GM23338 (cell line): ENCODE data around the gene IVD. TPM values are rescaled to one million over a fixed set of nuclear protein-coding genes. Genes with fewer than 3 reads are reported as not detected.
"Not testable (repeated sequence)": the region's sequence is repeated elsewhere in the genome, so short reads cannot be mapped to it uniquely, and the experiment has no call there.

Experiments
- ATAC-seq: fragments of 200-7000 bp; cut with Tn5 transposase; 3 replicates; pipeline ENCODE4 v1.9.1; 2020
- DNase-seq: peaks from one replicate; pipeline ENCODE4 v3.0.0-alpha.2; 2015; ENCODE audit warnings: low spot score
- H2AFZ ChIP-seq: fragments of 200-600 bp; sonication (generic); 2 replicates; pipeline ENCODE4 v1.8.0; 2016; ENCODE audit warnings: antibody characterized with exemption, mild to moderate bottlenecking, moderate library complexity
- H3F3A ChIP-seq: fragments of 200-600 bp; sonication (generic); replicated peaks from 2 replicates; pipeline ENCODE4 v1.8.0; 2017; ENCODE audit warnings: antibody characterized with exemption, mixed run types, low read depth
- H3K27ac ChIP-seq: fragments of 200-600 bp; sonication (generic); 2 replicates; pipeline ENCODE4 v1.6.1; 2016; ENCODE audit warnings: low read depth
- H3K27me3 ChIP-seq: fragments of 200-600 bp; sonication (generic); 2 replicates; pipeline ENCODE4 v1.8.0; 2016; ENCODE audit warnings: mild to moderate bottlenecking, mixed run types, moderate library complexity; ENCODE audit not compliant: insufficient read depth
- H3K36me3 ChIP-seq: fragments of 200-600 bp; sonication (generic); 2 replicates; pipeline ENCODE4 v1.8.0; 2016; ENCODE audit warnings: mild to moderate bottlenecking; ENCODE audit not compliant: insufficient read depth
- H3K4me1 ChIP-seq: fragments of 200-600 bp; sonication (generic); 2 replicates; pipeline ENCODE4 v1.8.0; 2016; ENCODE audit warnings: mild to moderate bottlenecking, moderate library complexity; ENCODE audit not compliant: insufficient read depth
- H3K4me2 ChIP-seq: fragments of 200-600 bp; sonication (generic); 2 replicates; pipeline ENCODE4 v1.7.1; 2017; ENCODE audit warnings: mixed run types
- H3K4me3 ChIP-seq: fragments of 200-600 bp; sonication (generic); 2 replicates; pipeline ENCODE4 v1.6.1; 2016; ENCODE audit warnings: mixed run types
- H3K79me2 ChIP-seq: fragments of 200-600 bp; sonication (generic); replicated peaks from 2 replicates; pipeline ENCODE4 v1.8.0; 2017; ENCODE audit warnings: mild to moderate bottlenecking; ENCODE audit not compliant: insufficient read depth
- H3K9me2 ChIP-seq: fragments of 200-600 bp; sonication (generic); 2 replicates; pipeline ENCODE4 v1.8.0; 2017; ENCODE audit not compliant: insufficient read depth
- H4K20me1 ChIP-seq: fragments of 200-600 bp; sonication (generic); replicated peaks from 2 replicates; pipeline ENCODE4 v1.8.0; 2017; ENCODE audit warnings: mild to moderate bottlenecking; ENCODE audit not compliant: insufficient read depth
- H3K27ac Mint-ChIP-seq: 2 replicates; pipeline ENCODE4 v1.8.0; 2020; ENCODE audit warnings: inconsistent platforms, mild to moderate bottlenecking, moderate library complexity, mixed read lengths
- H3K27me3 Mint-ChIP-seq: 3 replicates; pipeline ENCODE4 v1.8.0; 2022; ENCODE audit warnings: low read depth, mild to moderate bottlenecking, moderate library complexity, mixed read lengths, inconsistent platforms; ENCODE audit not compliant: insufficient read depth, poor library complexity
- H3K36me3 Mint-ChIP-seq: 3 replicates; pipeline ENCODE4 v1.8.0; 2021; ENCODE audit warnings: low read depth, mild to moderate bottlenecking, inconsistent platforms, moderate library complexity, mixed read lengths
- H3K4me1 Mint-ChIP-seq: 3 replicates; pipeline ENCODE4 v1.8.0; 2020; ENCODE audit warnings: mild to moderate bottlenecking, inconsistent platforms, mixed read lengths
- H3K4me3 Mint-ChIP-seq: 3 replicates; pipeline ENCODE4 v1.8.0; 2021; ENCODE audit warnings: moderate library complexity, mild to moderate bottlenecking, inconsistent platforms, mixed read lengths
- H3K9me3 Mint-ChIP-seq: 3 replicates; pipeline ENCODE4 v1.8.0; 2020; ENCODE audit warnings: moderate library complexity, mild to moderate bottlenecking, inconsistent platforms, mixed read lengths
- CTCF ChIP-seq, 2 experiments: fragments of 200-600 bp in 1 of 2; sonication (generic) in 1 of 2; conservative IDR thresholded peaks; 2 replicates each; pipeline versions ENCODE4 v1.5.1 to v1.6.1; 2016 to 2017; ENCODE audit warnings: antibody characterized with exemption in 2 of 2, low read depth in 2 of 2, mild to moderate bottlenecking in 2 of 2, moderate library complexity in 1 of 2
- EZH2phosphoT487 ChIP-seq: fragments of 200-600 bp; sonication (generic); IDR thresholded peaks from one replicate; pipeline ENCODE4 v1.8.1; 2018; ENCODE audit warnings: antibody characterized with exemption; ENCODE audit not compliant: unreplicated experiment
- JUNB ChIP-seq: IDR thresholded peaks from one replicate; pipeline ENCODE4 v1.6.1; 2016; ENCODE audit warnings: antibody characterized with exemption; ENCODE audit not compliant: unreplicated experiment
- NANOG ChIP-seq: IDR thresholded peaks from 2 replicates; pipeline ENCODE4 v1.6.1; 2016; ENCODE audit warnings: antibody characterized with exemption, borderline replicate concordance
- POLR2AphosphoS5 ChIP-seq: IDR thresholded peaks from 2 replicates; pipeline ENCODE4 v1.6.1; 2016; ENCODE audit warnings: antibody characterized with exemption, low read depth
- ZNF331 ChIP-seq: fragments of 250-450 bp; sonication (Bioruptor Pico); IDR thresholded peaks from 2 replicates; pipeline ENCODE4 v1.5.0; 2020; ENCODE audit warnings: low read depth, mild to moderate bottlenecking, moderate library complexity
- polyA plus RNA-seq: library from polyadenylated mRNA; unstranded; fragments of >200 nt; fragmentation: Nextera tagmentation; extraction: Ambion mirVana; gene quantifications from 2 replicates; pipeline ENCODE4 v1.2.1, GENCODE V29; 2016
- total RNA-seq: library from RNA; depleted of rRNA; stranded (reverse); fragments of >200 nt; shearing (Covaris generic); gene quantifications from 2 replicates; pipeline ENCODE4 v1.2.3, GENCODE V29; 2014
- TF ChIP-seq, protein P1 (sequence below): IDR thresholded peaks from one replicate; pipeline ENCODE4 v1.6.1; 2018; ENCODE audit warnings: antibody characterized with exemption; ENCODE audit not compliant: unreplicated experiment
- TF ChIP-seq, protein P2 (sequence below): IDR thresholded peaks from 2 replicates; pipeline ENCODE4 v1.6.1; 2016; ENCODE audit warnings: antibody characterized with exemption
- TF ChIP-seq, protein P3 (sequence below): fragments of 250-450 bp; sonication (Bioruptor Pico); IDR thresholded peaks from 2 replicates; pipeline ENCODE4 v1.5.0; 2020; ENCODE audit warnings: mild to moderate bottlenecking, moderate library complexity

Gene IVD
- total and polyA plus RNA-seq, 2 experiments from 2014 or later, result 54.1 to 75.4 TPM

DNA sequence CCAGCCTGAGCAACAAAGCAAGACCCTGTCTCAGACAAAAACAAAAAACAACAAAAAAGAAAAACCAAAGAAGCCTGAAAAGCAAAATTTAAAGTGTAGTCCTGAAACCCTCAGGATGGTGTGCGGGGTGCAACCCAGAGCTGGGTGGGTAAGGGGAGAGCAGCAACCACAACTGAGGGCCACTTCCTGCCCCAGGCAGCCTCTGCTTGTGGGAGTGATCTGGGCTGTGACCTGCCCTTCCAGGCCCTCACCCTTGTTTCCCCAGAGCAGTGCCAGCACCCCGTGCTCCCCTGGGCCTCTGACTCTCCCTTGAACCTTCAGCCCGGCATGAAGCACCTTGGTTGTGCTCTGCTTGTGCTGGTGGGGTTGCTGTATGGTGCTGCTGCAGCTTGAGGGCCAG lies 48.3 kb downstream of the IVD start:
- Histone ChIP-seq H3K79me2 (peaks cover 95% of the 10 kb centered on the region), H3K4me1 (peaks cover 48% of the 10 kb centered on the region), H4K20me1 (peaks cover 53% of the 10 kb centered on the region)
- H3K4me3 Mint-ChIP-seq, result peak overlapping the region; percentile 20; the same call in 1 of the 3 replicates
- not testable (repeated sequence) for H3K9me2 ChIP-seq, H2AFZ ChIP-seq, H3K27ac ChIP-seq, H3K4me3 ChIP-seq, H3K4me2 ChIP-seq, ATAC-seq, H3K36me3 ChIP-seq, H3K9me3 Mint-ChIP-seq, H3F3A ChIP-seq, H3K27me3 ChIP-seq, DNase-seq
- peaks cover 81% of the 10 kb centered on the region for H3K4me1 Mint-ChIP-seq
- peaks cover 11% of the 10 kb centered on the region; the same call in 2 of the 3 replicates for H3K36me3 Mint-ChIP-seq
- H3K27me3 Mint-ChIP-seq, result peaks cover 18% of the 10 kb centered on the region
- 0 out of 2 replicates have a peak overlapping the region, but pooled peaks have one; percentile 11 for H3K27ac Mint-ChIP-seq

DNA sequence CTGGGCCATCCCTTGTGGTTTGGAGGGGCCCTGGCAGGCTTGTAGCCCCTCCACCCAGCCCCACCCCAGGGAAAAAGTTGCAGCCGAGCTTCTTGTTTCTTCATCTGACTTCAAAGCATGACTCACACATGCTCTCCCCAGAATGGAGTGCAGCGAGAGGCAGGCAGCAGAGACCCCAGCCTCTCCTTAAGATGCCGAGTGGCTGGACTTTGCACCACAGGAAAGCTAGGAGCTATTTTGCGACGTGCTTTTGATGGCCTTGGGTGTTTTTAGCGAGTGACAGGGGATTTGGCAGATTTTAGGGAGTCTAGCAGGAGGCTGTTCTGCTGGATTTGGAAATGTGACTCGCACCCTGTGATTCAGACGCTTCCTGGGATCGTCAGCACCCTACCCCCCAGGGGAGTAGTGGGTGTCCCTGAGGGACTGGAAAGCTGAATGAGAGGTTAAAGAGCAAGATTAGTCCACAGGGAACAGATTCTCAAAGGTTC lies 49.4 kb downstream of the IVD start:
- no peaks in the 10 kb centered on the region for H3K9me3 Mint-ChIP-seq
- H3K27me3 Mint-ChIP-seq, result peaks cover 13% of the 10 kb centered on the region
- H3K4me3 ChIP-seq, result no peak overlapping the region
- H3K27me3 ChIP-seq, result no peaks in the 10 kb centered on the region
- H3F3A ChIP-seq, result no peaks in the 10 kb centered on the region
- H3K27ac Mint-ChIP-seq, result peak overlapping the region; percentile 51
- peaks cover 74% of the 10 kb centered on the region for H3K4me1 Mint-ChIP-seq
- no peak overlapping the region for H3K27ac ChIP-seq
- H3K4me2 ChIP-seq, result no peak overlapping the region
- H3K79me2 ChIP-seq, result peaks cover 89% of the 10 kb centered on the region
- H3K9me2 ChIP-seq, result no peaks in the 10 kb centered on the region
- H3K4me3 Mint-ChIP-seq, result no peak overlapping the region; the same call in 2 of the 3 replicates
- H2AFZ ChIP-seq, result no peak overlapping the region
- ATAC-seq (no peak), DNase-seq (no peak)
- peaks cover 48% of the 10 kb centered on the region for H4K20me1 ChIP-seq
- no peaks in the 10 kb centered on the region; the same call in none of the 2 replicates for H3K36me3 ChIP-seq
- H3K4me1 ChIP-seq, result peaks cover 44% of the 10 kb centered on the region
- H3K36me3 Mint-ChIP-seq, result peaks cover 10% of the 10 kb centered on the region
- TF ChIP-seq CTCF (conservative IDR thresholded peaks at IDR 0.05; ENCODE audit: low read depth in 2 of 2) (no peak), POLR2AphosphoS5 (no peak), JUNB (no peak), NANOG (no peak), ZNF331 (CRISPR knock-in tag) (no peak), EZH2phosphoT487 (no peak)
- TF ChIP-seq, protein P1, sequence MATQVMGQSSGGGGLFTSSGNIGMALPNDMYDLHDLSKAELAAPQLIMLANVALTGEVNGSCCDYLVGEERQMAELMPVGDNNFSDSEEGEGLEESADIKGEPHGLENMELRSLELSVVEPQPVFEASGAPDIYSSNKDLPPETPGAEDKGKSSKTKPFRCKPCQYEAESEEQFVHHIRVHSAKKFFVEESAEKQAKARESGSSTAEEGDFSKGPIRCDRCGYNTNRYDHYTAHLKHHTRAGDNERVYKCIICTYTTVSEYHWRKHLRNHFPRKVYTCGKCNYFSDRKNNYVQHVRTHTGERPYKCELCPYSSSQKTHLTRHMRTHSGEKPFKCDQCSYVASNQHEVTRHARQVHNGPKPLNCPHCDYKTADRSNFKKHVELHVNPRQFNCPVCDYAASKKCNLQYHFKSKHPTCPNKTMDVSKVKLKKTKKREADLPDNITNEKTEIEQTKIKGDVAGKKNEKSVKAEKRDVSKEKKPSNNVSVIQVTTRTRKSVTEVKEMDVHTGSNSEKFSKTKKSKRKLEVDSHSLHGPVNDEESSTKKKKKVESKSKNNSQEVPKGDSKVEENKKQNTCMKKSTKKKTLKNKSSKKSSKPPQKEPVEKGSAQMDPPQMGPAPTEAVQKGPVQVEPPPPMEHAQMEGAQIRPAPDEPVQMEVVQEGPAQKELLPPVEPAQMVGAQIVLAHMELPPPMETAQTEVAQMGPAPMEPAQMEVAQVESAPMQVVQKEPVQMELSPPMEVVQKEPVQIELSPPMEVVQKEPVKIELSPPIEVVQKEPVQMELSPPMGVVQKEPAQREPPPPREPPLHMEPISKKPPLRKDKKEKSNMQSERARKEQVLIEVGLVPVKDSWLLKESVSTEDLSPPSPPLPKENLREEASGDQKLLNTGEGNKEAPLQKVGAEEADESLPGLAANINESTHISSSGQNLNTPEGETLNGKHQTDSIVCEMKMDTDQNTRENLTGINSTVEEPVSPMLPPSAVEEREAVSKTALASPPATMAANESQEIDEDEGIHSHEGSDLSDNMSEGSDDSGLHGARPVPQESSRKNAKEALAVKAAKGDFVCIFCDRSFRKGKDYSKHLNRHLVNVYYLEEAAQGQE, result no peak
- TF ChIP-seq, protein P2, sequence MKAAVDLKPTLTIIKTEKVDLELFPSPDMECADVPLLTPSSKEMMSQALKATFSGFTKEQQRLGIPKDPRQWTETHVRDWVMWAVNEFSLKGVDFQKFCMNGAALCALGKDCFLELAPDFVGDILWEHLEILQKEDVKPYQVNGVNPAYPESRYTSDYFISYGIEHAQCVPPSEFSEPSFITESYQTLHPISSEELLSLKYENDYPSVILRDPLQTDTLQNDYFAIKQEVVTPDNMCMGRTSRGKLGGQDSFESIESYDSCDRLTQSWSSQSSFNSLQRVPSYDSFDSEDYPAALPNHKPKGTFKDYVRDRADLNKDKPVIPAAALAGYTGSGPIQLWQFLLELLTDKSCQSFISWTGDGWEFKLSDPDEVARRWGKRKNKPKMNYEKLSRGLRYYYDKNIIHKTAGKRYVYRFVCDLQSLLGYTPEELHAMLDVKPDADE, result no peak
- TF ChIP-seq, protein P3, sequence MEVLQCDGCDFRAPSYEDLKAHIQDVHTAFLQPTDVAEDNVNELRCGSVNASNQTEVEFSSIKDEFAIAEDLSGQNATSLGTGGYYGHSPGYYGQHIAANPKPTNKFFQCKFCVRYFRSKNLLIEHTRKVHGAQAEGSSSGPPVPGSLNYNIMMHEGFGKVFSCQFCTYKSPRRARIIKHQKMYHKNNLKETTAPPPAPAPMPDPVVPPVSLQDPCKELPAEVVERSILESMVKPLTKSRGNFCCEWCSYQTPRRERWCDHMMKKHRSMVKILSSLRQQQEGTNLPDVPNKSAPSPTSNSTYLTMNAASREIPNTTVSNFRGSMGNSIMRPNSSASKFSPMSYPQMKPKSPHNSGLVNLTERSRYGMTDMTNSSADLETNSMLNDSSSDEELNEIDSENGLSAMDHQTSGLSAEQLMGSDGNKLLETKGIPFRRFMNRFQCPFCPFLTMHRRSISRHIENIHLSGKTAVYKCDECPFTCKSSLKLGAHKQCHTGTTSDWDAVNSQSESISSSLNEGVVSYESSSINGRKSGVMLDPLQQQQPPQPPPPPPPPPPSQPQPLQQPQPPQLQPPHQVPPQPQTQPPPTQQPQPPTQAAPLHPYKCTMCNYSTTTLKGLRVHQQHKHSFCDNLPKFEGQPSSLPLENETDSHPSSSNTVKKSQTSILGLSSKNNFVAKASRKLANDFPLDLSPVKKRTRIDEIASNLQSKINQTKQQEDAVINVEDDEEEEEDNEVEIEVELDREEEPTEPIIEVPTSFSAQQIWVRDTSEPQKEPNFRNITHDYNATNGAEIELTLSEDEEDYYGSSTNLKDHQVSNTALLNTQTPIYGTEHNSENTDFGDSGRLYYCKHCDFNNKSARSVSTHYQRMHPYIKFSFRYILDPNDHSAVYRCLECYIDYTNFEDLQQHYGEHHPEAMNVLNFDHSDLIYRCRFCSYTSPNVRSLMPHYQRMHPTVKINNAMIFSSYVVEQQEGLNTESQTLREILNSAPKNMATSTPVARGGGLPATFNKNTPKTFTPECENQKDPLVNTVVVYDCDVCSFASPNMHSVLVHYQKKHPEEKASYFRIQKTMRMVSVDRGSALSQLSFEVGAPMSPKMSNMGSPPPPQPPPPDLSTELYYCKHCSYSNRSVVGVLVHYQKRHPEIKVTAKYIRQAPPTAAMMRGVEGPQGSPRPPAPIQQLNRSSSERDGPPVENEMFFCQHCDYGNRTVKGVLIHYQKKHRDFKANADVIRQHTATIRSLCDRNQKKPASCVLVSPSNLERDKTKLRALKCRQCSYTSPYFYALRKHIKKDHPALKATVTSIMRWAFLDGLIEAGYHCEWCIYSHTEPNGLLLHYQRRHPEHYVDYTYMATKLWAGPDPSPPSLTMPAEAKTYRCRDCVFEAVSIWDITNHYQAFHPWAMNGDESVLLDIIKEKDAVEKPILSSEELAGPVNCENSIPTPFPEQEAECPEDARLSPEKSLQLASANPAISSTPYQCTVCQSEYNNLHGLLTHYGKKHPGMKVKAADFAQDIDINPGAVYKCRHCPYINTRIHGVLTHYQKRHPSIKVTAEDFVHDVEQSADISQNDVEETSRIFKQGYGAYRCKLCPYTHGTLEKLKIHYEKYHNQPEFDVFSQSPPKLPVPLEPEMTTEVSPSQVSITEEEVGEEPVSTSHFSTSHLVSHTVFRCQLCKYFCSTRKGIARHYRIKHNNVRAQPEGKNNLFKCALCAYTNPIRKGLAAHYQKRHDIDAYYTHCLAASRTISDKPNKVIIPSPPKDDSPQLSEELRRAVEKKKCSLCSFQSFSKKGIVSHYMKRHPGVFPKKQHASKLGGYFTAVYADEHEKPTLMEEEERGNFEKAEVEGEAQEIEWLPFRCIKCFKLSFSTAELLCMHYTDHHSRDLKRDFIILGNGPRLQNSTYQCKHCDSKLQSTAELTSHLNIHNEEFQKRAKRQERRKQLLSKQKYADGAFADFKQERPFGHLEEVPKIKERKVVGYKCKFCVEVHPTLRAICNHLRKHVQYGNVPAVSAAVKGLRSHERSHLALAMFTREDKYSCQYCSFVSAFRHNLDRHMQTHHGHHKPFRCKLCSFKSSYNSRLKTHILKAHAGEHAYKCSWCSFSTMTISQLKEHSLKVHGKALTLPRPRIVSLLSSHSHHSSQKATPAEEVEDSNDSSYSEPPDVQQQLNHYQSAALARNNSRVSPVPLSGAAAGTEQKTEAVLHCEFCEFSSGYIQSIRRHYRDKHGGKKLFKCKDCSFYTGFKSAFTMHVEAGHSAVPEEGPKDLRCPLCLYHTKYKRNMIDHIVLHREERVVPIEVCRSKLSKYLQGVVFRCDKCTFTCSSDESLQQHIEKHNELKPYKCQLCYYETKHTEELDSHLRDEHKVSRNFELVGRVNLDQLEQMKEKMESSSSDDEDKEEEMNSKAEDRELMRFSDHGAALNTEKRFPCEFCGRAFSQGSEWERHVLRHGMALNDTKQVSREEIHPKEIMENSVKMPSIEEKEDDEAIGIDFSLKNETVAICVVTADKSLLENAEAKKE (CRISPR knock-in tag), result no peak
